T-helper 1 cell (primary cell): Measurements from ENCODE around the gene MCCC2.
"Not testable (repeated sequence)": the region's sequence is repeated elsewhere in the genome, so short reads cannot be mapped to it uniquely, and the experiment has no call there.

ENCODE experiments used
- DNase-seq, 5 donors: peaks; one replicate each; pipeline ENCODE4 v3.0.0-alpha.2; 2012 to 2020
- total RNA-seq, 4 donors: gene quantifications; one replicate each; lab custom pipeline; 2026; lab: John Stamatoyannopoulos, UW

Gene MCCC2
- 28.1 to 59.8 (median 50.5) reads per million in 4 donors for total RNA-seq

- DNase-seq = peak; percentile 89 to 98 (median 94)
Observed at GRCh38 chr5:71586941-71587765, at the start of gene MCCC2. TSS of gene MCCC2 (plus strand) at chr5:71587340. CDS start at chr5:71587426, 86 bp downstream.

- DNase-seq = no peak
Observed at GRCh38 chr5:71537687-71538086, 49.5 kb upstream of the MCCC2 start.

- not testable (repeated sequence) for DNase-seq
Observed at GRCh38 chr5:71550885-71551284, 36.3 kb upstream of the MCCC2 start.

- not testable (repeated sequence) for DNase-seq
Observed at GRCh38 chr5:71551582-71551981, 35.6 kb upstream of the MCCC2 start.

GRCh38 chr5:71552026-71552749, 35.0 kb upstream of the MCCC2 start:
- not testable (repeated sequence) for DNase-seq

GRCh38 chr5:71563161-71563560, 24.0 kb upstream of the MCCC2 start:
- DNase-seq = no peak

GRCh38 chr5:71564895-71565294, 22.2 kb upstream of the MCCC2 start:
- DNase-seq = no peak

- no peak for DNase-seq
Observed at GRCh38 chr5:71569748-71570509, 17.2 kb upstream of the MCCC2 start.

GRCh38 chr5:71571811-71572210, 15.3 kb upstream of the MCCC2 start:
- DNase-seq = not testable (repeated sequence)

- no peak for DNase-seq
Observed at GRCh38 chr5:71573591-71573990, 13.5 kb upstream of the MCCC2 start.

GRCh38 chr5:71575588-71575987, 11.6 kb upstream of the MCCC2 start:
- DNase-seq = not testable (repeated sequence)

GRCh38 chr5:71576241-71576640, 10.9 kb upstream of the MCCC2 start:
- DNase-seq = no peak

- not testable (repeated sequence) for DNase-seq
Observed at GRCh38 chr5:71577839-71578238, 9.3 kb upstream of the MCCC2 start.

- DNase-seq = no peak
Observed at GRCh38 chr5:71582945-71583584, 4.1 kb upstream of the MCCC2 start.

GRCh38 chr5:71586052-71586940, 844 bp upstream of the MCCC2 start:
- DNase-seq = no peak

GRCh38 chr5:71587766-71588532, 809 bp downstream of the MCCC2 start:
- DNase-seq = no peak

GRCh38 chr5:71588533-71588885, 1.4 kb downstream of the MCCC2 start:
- DNase-seq = peak in 1 of 5 donors; percentile 8

GRCh38 chr5:71589903-71590302, 2.8 kb downstream of the MCCC2 start:
- peak in 1 of 5 donors; percentile 26 for DNase-seq

- no peak for DNase-seq
Observed at GRCh38 chr5:71591100-71591499, 4.0 kb downstream of the MCCC2 start.

- no peak for DNase-seq
Observed at GRCh38 chr5:71596169-71596568, 9.0 kb downstream of the MCCC2 start.

GRCh38 chr5:71597001-71597400, 9.9 kb downstream of the MCCC2 start:
- no peak for DNase-seq
